ENCODE results near the gene ATRN.
"Not testable (repeated sequence)": the region's sequence is repeated elsewhere in the genome, so short reads cannot be mapped to it uniquely, and the experiment has no call there.

Gene ATRN

GRCh38 chr20:3592931-3593330, 122.1 kb downstream of the ATRN start:
- no peak for TF ChIP-seq CTCF (IDR thresholded peaks at IDR 0.05; ENCODE audit: low read depth, low read length)
- no peak for DNase-seq (ENCODE audit: extremely low read depth, low read depth)

- DNase-seq (ENCODE audit: extremely low read depth, low read depth): no peak
- TF ChIP-seq CTCF (IDR thresholded peaks at IDR 0.05; ENCODE audit: low read depth, low read length): no peak
These were observed 124.7 kb downstream of the ATRN start for GRCh38 chr20:3595541-3595940.

- TF ChIP-seq CTCF (IDR thresholded peaks at IDR 0.05; ENCODE audit: low read depth, low read length): no peak
- no peak for DNase-seq (ENCODE audit: extremely low read depth, low read depth)
These were observed 132.3 kb downstream of the ATRN start for GRCh38 chr20:3603108-3603507.

GRCh38 chr20:3605386-3605886, 134.6 kb downstream of the ATRN start:
- not testable (repeated sequence) for DNase-seq (ENCODE audit: extremely low read depth, low read depth)

- DNase-seq (ENCODE audit: extremely low read depth, low read depth): no peak
- TF ChIP-seq CTCF (IDR thresholded peaks at IDR 0.05; ENCODE audit: low read depth, low read length): no peak
These were observed 135.2 kb downstream of the ATRN start for GRCh38 chr20:3606021-3606420.

- no peak for TF ChIP-seq CTCF (IDR thresholded peaks at IDR 0.05; ENCODE audit: low read depth, low read length)
- no peak for DNase-seq (ENCODE audit: extremely low read depth, low read depth)
These were observed 141.1 kb downstream of the ATRN start for GRCh38 chr20:3611901-3612300.

- no peak for DNase-seq (ENCODE audit: extremely low read depth, low read depth)
- TF ChIP-seq CTCF (IDR thresholded peaks at IDR 0.05; ENCODE audit: low read depth, low read length): no peak; the same call in 1 of the 2 replicates
These were observed 142.2 kb downstream of the ATRN start for GRCh38 chr20:3612795-3613572.
